ENCODE results near the gene NIT1. TPM values are rescaled to one million over a fixed set of nuclear protein-coding genes. Genes with fewer than 3 reads are reported as not detected.

The NIT1 gene
- total RNA-seq = 60.7 and 65.9 TPM in 2 replicates
- polyA plus RNA-seq = 64.6 and 92.6 TPM in 2 replicates

GRCh38 chr1:161117759-161118581 is at the start of gene NIT1, which contains the start of gene PFDN2:
TSS of gene NIT1 (plus strand) at chr1:161118105. CDS start at chr1:161118177, 72 bp downstream.
TSS of gene PFDN2 (minus strand) at chr1:161118037. CDS start at chr1:161118026, 11 bp downstream.
- DNase-seq (ENCODE audit: low read depth in 1 of 2, low spot score in 1 of 2) = peak; percentile 91 to 93
- Histone ChIP-seq H3K36me3 (peaks cover 23% of the 10 kb centered on the region), H3K27ac (peak within 1 kb of the TSS; percentile 92), H3K27me3 (no peaks in the 10 kb centered on the region), H3K9me3 (ENCODE audit: low read depth) (no peaks in the 10 kb centered on the region), H3K4me3 (peak within 1 kb of the TSS; percentile 96), H3K4me1 (ENCODE audit: low read depth) (peaks cover 15% of the 10 kb centered on the region)
- no peak for TF ChIP-seq CTCF (IDR thresholded peaks at IDR 0.05; ENCODE audit: low read depth, low read length)

- DNase-seq (ENCODE audit: low read depth in 1 of 2, low spot score in 1 of 2) = no peak
- no peak for TF ChIP-seq CTCF (IDR thresholded peaks at IDR 0.05; ENCODE audit: low read depth, low read length)
- no peaks in the 10 kb centered on the region for H3K27me3 ChIP-seq
- no peak overlapping the region for H3K27ac ChIP-seq
- H3K36me3 ChIP-seq = no peaks in the 10 kb centered on the region
- H3K4me3 ChIP-seq = no peak overlapping the region
- no peaks in the 10 kb centered on the region for H3K9me3 ChIP-seq (ENCODE audit: low read depth)
- H3K4me1 ChIP-seq (ENCODE audit: low read depth) = no peaks in the 10 kb centered on the region
These were observed 49.3 kb upstream of the NIT1 start for GRCh38 chr1:161068306-161069234.

GRCh38 chr1:161069241-161069640 is 48.7 kb upstream of the NIT1 start:
- no peaks in the 10 kb centered on the region for H3K27me3 ChIP-seq
- no peaks in the 10 kb centered on the region for H3K9me3 ChIP-seq (ENCODE audit: low read depth)
- no peaks in the 10 kb centered on the region for H3K36me3 ChIP-seq
- DNase-seq (ENCODE audit: low read depth in 1 of 2, low spot score in 1 of 2) = no peak
- no peak overlapping the region for H3K27ac ChIP-seq
- no peaks in the 10 kb centered on the region for H3K4me1 ChIP-seq (ENCODE audit: low read depth)
- H3K4me3 ChIP-seq = no peak overlapping the region
- no peak for TF ChIP-seq CTCF (IDR thresholded peaks at IDR 0.05; ENCODE audit: low read depth, low read length)

GRCh38 chr1:161069731-161070270 is 48.1 kb upstream of the NIT1 start, which contains the start of gene ARHGAP30:
TSS of gene ARHGAP30 (minus strand) at chr1:161069891. CDS start at chr1:161069624, 267 bp downstream.
- Histone ChIP-seq H3K27me3 (no peaks in the 10 kb centered on the region), H3K36me3 (no peaks in the 10 kb centered on the region), H3K4me1 (ENCODE audit: low read depth) (no peaks in the 10 kb centered on the region), H3K27ac (no peak within 1 kb of the TSS), H3K9me3 (ENCODE audit: low read depth) (no peaks in the 10 kb centered on the region), H3K4me3 (no peak within 1 kb of the TSS)
- DNase-seq (ENCODE audit: low read depth in 1 of 2, low spot score in 1 of 2) = no peak
- no peak for TF ChIP-seq CTCF (IDR thresholded peaks at IDR 0.05; ENCODE audit: low read depth, low read length)

GRCh38 chr1:161070761-161071160 is 47.1 kb upstream of the NIT1 start:
- no peak for TF ChIP-seq CTCF (IDR thresholded peaks at IDR 0.05; ENCODE audit: low read depth, low read length)
- Histone ChIP-seq H3K4me3 (no peak overlapping the region), H3K4me1 (ENCODE audit: low read depth) (no peaks in the 10 kb centered on the region), H3K9me3 (ENCODE audit: low read depth) (no peaks in the 10 kb centered on the region), H3K27me3 (no peaks in the 10 kb centered on the region), H3K36me3 (no peaks in the 10 kb centered on the region), H3K27ac (no peak overlapping the region)
- no peak for DNase-seq (ENCODE audit: low read depth in 1 of 2, low spot score in 1 of 2)

All from cardiac muscle cell (in vitro differentiated cells and primary cell).